GM18873 (cell line): ENCODE measurements around the gene TNPO3.

ENCODE experiments used
- ATAC-seq: cut with Tn5 transposase; IDR thresholded peaks from one replicate; pipeline ENCODE4 v1.9.1; 2021; ENCODE audit warnings: mild to moderate bottlenecking, moderate library complexity, moderate number of reproducible peaks; ENCODE audit not compliant: unreplicated experiment, low FRiP score

The TNPO3 gene

DNA sequence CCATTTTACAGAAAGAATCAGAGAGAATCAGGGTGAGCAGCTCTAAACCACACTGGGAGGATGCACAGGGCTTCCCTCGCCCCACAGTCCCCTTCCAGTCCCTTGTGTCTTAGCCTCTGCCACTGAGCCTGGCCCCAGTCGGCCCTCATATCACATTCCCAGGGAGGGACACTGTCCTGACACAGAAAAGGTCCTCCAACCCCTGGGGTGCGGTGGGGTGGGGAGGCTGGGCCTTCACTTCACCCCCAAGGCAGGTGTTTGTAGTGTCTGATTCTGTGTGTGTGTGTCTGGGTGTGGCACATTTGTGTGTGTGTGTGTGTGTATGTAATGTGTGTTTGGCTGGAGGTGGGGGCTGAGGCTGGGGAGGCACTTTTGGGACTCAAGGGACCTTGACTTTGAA, 142.6 kb downstream of the TNPO3 start:
- ATAC-seq, result no peak

DNA sequence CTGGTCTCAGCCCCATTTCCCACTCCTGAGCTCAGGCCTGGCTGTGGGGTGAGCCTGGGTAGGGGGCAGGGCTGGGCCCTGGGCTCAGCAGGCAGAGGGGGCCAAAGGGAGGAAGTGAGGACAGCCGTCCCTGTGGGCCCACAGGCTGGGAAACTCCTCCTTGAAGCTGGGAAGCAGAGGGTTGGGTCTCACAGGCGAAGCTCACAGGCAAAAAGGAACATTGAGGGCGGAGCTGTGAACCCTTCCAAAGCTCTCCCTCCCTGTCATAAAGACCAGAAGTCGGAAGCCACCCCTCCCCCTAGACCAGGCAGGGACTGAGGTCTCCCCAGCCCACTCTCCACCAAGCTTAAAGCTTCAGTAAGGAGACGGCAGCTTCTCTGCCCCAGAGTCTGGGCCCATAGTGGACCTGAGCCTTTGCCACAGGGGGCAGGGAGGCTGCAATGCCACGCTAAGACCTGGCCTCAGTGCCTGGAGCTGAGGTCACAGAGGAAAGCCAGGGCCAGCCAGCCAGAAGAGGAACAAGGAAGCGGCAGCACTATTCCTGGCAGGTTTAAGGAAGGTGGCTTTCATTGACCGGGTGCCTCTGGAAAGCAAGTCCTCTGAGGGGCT, 143.4 kb downstream of the TNPO3 start:
- no peak for ATAC-seq

DNA sequence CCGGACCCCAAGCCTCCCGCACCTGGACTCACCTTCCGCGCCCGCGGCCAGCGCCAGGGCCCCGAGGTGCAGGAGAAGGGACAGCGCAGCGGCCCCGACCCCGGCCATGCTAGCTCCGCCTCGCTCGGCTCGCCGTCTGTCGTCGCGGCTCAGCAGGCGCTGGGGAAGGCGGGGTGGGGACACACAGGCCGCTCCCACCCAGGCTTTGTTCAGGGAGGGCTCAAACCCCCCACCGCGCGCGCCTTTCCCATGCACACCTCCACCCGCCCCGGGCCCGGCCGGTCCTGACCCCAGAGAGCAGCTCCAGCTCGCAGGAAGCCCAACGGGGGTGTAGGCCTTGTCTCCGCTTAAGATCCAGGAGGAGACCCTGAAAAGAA, 144.4 kb downstream of the TNPO3 start, which contains the start of gene KCP:
Gene KCP, minus strand, starts transcription at position 141 of the 377 bp plus-strand sequence. Its CDS starts 33 bp downstream, at position 108.
- no peak for ATAC-seq

DNA sequence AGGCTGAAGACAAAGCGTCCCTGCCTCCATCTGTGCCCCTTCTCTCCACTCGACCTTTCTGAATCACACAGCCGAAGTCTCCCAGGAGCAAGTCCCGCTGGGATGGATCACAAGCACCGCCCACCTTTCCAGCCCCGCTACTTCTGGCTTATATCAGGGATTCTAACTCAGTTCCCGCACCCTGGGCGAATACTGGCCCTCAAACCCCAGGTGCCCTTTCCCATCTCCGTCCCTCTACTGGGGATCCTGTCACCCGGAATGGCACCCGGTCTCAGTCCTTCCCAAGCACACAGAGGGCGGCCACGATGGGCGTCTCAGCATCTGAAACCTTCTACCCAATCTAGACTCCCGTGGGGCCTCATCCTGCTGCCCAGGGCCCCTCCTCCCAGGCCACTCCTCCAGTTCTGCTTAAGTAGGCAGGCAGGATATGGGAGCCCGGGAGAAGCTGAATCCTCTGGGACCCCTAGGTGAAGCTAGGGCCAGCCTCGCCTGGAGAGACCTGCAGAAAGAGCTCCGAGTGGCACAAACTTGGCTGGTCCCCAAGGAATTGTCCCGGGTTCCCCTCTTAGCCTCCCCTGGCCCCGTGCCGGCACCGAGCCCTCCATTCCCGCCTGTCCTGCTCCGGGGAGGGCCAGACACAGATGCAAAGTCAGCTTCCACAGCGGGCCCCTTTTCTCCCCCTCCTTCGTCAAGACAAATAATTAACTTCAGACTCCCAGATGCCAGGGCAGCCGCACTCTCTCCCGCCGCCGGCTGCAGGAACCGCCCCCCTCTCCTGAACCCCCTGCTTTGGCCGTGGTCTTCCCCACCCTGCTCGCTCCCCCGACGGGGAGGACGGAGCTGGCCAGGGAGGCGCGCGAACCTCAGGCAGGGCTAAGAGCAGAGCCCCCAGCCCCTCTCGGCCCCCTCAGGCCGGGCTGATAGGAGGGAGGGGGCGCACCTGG, 145.0 kb downstream of the TNPO3 start:
- no peak for ATAC-seq

DNA sequence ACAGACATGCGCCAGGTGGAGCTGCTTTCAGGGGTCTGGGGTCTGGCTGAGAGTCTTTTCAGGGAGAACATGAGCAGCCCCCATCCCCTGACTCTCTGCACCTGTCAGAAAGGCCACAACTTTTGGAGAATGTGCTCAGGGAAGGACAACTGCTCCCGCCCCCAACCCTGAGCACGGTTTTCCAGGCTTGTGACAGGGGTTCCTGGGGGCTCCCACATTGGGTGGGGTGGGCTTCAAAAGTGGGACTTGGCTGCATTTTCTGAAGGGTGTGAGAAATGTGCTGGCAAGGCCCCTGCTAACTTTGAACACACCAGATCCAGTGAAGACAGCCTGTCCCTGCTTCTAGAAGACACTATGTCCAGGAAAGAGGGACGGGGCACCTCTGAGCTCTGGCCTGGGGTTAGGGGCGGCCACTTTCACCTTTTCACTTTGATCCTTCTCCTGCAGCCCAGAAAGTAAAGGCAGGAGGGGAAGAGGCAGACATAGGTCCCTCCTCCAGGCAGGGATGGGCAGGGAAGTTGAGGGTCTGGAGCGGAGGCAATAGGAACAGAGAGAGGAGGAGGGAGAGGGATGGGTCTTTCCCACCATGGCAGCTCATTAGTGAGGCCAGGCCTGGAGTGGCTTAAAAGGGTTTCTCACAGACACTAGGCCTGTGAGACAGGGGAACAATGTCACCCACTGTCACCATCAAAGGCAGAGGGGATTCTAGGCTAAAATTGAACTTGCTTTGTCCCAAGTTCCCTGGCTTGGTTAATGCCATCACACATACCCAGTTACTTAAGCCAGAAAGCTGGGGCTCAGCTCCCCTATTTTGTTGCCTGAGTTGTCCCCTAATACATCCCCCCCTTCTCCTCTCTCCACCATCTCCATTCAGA, 145.9 kb downstream of the TNPO3 start:
- no peak for ATAC-seq

DNA sequence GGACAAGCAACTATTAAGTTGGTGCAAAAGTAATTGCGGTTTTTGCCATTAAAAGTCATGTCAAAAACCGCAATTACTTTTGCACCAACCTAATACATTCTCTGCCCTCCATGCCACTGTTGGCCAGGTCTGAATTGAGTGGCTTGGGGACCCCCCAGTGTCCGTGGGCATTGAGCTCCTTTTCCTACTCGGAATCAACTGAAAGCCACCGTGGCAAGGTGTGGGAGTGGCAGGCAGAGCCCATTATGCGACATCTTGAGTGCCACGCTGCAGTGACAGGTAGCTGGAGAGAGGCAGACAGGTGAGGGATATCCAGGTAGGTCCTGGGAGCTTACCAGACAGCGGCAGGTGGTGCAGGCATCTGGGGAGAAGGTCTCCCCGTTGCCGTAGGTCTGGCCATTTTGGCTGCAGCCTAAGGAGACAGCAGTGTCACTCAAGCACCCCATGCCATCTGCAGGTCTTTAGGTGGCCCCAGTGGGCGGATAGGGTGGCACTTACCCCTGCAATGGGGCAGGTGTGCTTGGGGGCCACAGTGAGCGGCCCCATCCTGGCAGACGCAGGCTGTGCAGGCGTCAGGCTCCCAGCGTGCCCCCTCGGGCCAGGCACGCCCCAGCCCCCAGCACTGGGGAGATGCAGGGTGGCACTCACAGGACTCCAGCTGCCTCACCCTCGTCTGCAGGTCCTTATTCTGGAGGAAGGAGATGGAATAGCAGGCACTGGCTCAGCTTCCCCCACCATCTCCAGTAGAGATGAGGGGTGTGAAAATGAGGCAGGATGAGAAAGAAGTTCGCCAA, 147.9 kb downstream of the TNPO3 start:
- no peak for ATAC-seq

DNA sequence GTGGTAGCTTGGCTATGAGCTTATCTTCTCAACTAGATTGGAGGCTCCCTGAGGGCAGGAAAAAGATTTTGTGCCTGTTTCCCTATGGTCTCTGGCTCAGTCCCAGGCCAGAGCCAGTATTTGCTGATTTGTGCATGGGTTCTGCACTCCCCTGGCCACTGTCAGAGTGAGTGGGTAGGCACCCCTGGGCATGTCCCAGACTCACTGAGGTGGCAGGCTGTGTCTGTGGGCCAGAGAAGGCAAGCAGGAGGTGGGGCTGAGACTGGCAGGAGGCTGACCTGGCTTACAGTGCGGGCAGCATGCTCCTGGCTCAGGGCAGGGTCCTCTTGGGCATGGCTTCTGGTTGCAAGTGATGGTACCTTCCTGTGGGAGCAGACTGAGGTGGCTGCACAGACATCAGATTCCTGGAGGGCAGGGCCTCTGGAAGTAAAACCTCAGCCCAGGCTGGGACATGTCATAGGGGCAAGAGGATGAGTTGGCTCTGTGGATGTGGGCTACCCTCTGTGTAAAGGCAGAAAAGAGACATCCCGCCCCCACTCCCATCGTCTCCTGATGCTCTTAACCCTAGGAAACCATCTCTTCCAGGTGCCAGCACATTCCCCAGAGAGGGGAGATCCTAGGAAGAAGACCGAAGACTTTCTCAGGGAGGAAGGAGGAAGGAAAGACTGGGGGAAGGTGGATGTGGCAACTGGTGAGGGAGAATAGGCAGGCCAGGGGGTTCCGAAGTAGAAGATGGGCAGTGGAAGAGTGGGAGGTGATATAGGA, 148.7 kb downstream of the TNPO3 start:
- ATAC-seq, result no peak

DNA sequence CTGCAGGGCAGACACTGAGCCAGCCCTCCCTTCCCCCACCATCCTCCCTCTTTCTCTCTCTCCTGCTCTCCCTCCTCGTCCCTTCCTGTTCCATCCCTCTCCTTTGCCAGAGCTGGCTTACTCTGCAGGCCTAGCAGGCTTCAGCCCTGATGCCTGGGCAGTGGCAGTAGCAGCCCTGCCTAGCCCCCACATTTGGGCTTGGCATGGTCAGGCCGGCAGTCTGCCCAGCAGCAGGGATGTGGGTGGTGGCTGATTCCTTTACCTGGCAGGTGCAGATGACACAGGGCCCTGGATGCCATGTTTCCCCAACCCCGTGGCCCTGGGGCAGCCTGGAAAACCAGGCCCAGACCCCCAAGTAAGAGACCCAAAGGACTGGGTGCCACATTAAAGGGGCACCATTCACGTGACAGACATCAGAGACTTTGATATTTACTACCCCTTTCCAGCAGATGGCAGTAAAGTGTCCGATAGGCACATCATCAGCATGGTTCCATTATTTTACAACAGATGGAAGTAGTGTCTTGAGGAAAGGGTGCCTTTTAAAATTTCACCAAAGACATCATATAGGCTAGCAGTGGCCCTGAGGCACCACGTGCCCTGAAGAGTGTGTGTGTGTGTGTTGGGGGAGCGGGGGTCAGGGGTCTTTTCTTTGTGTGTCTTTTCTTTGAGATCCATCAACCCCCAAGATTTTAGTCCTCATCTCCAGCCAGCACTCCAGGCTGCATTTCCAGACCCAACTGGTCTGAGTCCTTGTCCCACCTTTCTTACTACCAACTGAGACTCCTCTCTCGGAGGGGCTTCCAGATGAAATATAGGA, 150.3 kb downstream of the TNPO3 start:
- ATAC-seq, result no peak
